NCI-H345 treated with DMSO at 0.1 percent for 48 hours (cell line): ENCODE results near the gene OR10K2.

Source experiments
- DNase-seq: peaks from one replicate; lab custom pipeline; 2025; ENCODE audit not compliant: unreplicated experiment; lab: John Stamatoyannopoulos, UW

OR10K2 gene

DNA sequence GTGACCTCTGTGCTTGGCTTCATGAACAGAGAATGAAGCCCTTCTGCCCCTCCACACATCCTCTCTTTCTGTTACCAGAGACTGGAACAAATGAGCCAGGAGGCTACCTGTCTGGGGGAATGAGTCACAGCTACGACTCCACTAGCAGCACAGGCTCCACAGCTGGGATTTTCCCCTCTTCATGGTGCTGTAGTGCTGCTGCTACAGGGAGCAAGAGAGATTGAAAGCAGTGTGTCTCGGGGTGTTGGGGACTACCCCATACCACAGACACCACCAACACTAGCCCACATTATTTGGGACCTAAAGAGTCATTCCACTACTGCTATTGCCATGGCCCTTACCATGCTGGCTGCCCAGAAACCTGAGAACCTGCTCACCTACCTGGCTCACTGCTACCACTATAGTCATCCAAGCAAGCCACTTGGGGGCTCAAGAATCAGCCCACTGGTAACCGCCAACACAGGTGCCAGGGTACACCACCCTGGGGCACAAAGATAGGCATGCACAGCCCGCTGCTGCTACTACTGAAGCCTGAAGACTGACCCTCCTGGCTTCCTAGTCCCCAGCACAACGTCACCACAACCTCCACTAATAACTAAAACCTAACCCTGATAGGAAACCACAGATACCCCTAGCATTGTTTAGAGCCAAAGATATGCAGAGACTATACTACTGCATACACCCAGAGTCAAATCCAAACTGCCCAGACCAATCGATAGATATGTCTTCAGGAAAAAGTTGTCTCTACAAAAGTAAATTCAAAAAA is 54.7 kb downstream of the OR10K2 start:
- DNase-seq: no peak
